K562 (cell line): ENCODE results near the gene CMA1. TPM values are rescaled to one million over a fixed set of nuclear protein-coding genes. Genes with fewer than 3 reads are reported as not detected.

Experiments used
- ATAC-seq: fragments of 200-7000 bp; cut with Tn5 transposase; 3 replicates; pipeline ENCODE4 v1.9.1; 2020; ENCODE audit warnings: moderate library complexity
- BruUV-seq: library from RNA; stranded (reverse); fragments of 400-500 nt; replicated peaks from 2 replicates; lab custom pipeline; 2021; lab: Mats Ljungman, UMichigan
- CTCF ChIA-PET: fragments of 300-600 bp; formaldehyde crosslinking; extraction: SDS; loops from one replicate; lab custom pipeline; 2021; ENCODE audit warnings: low intra/inter-chr PET ratio; lab: Yijun Ruan, JAX
- POLR2A ChIA-PET: fragments of 300-600, 350-650 bp; sonication (Branson Sonifier 250); formaldehyde crosslinking; extraction: SDS; loops from one replicate; lab custom pipeline; 2021; ENCODE audit warnings: antibody characterized with exemption, inconsistent platforms; lab: Yijun Ruan, JAX
- DNase-seq, 4 experiments: peaks; one replicate each; pipeline versions ENCODE4 v3.0.0 to v3.0.0-alpha.2; 2011 to 2018; ENCODE audit warnings: low spot score in 3 of 4, mixed read lengths in 3 of 4; ENCODE audit errors: extremely low read depth in 1 of 4
- FAIRE-seq: peaks from 2 replicates; lab custom pipeline; 2011; peaks lifted over from hg19 to GRCh38; lab: Jason Lieb, UNC
- H2AFZ ChIP-seq: 2 replicates; pipeline ENCODE4 v1.6.0; 2011; ENCODE audit warnings: low read depth, low read length, control low read depth, inconsistent platforms
- H3K27ac ChIP-seq: fragments of 200-600 bp; 3 replicates; pipeline ENCODE4 v1.8.0; 2011; ENCODE audit warnings: low read depth, mild to moderate bottlenecking, control low read depth, inconsistent platforms, low read length, moderate library complexity, mixed read lengths; ENCODE audit errors: extremely low read depth
- H3K27me3 ChIP-seq, 2 experiments: fragments of 300-600 bp in 1 of 2; 2 replicates in 1 of 2; 3 replicates in 1 of 2; pipeline versions ENCODE4 v1.6.0 to v1.8.0; 2011; ENCODE audit warnings: inconsistent platforms in 2 of 2, low read length in 2 of 2, mild to moderate bottlenecking in 1 of 2, mixed read lengths in 1 of 2, moderate library complexity in 1 of 2; ENCODE audit not compliant: control insufficient read depth in 2 of 2, insufficient read depth in 2 of 2
- H3K36me3 ChIP-seq: fragments of 300-600 bp; 3 replicates; pipeline ENCODE4 v1.8.0; 2011; ENCODE audit warnings: mild to moderate bottlenecking, low read length, inconsistent platforms; ENCODE audit not compliant: control insufficient read depth, insufficient read depth
- H3K4me1 ChIP-seq, 2 experiments: fragments of 200-600 bp in 1 of 2; replicated peaks in 1 of 2; 2 replicates in 1 of 2; 3 replicates in 1 of 2; pipeline versions ENCODE4 v1.5.1 to v1.8.0; 2011; ENCODE audit warnings: inconsistent platforms in 2 of 2, low read length in 2 of 2, mild to moderate bottlenecking in 1 of 2, mixed read lengths in 1 of 2, moderate library complexity in 1 of 2; ENCODE audit not compliant: control insufficient read depth in 2 of 2, insufficient read depth in 2 of 2
- H3K4me2 ChIP-seq: 2 replicates; pipeline ENCODE4 v1.6.1; 2011; ENCODE audit warnings: low read length, control low read depth, inconsistent platforms, mixed read lengths; ENCODE audit not compliant: insufficient read depth
- H3K4me3 ChIP-seq: fragments of 200-600 bp; sonication (generic), shearing (Covaris generic); 2 replicates; pipeline ENCODE4 v1.5.1; 2016; ENCODE audit warnings: control low read depth, inconsistent platforms
- H3K79me2 ChIP-seq: fragments of 200-600 bp; 3 replicates; pipeline ENCODE4 v1.8.0; 2011; ENCODE audit warnings: low read length, inconsistent platforms; ENCODE audit not compliant: control insufficient read depth, insufficient read depth
- H3K9ac ChIP-seq, 2 experiments: 2 replicates each; pipeline versions ENCODE4 v1.6.0 to v1.6.1; 2011; ENCODE audit warnings: low read depth in 2 of 2, low read length in 2 of 2, control low read depth in 1 of 2, inconsistent platforms in 1 of 2, mild to moderate bottlenecking in 1 of 2, mixed read lengths in 1 of 2; ENCODE audit not compliant: insufficient read depth in 1 of 2
- H3K9me1 ChIP-seq: one replicate; pipeline ENCODE4 v1.6.0; 2011; ENCODE audit warnings: inconsistent platforms, mild to moderate bottlenecking, low read length, moderate library complexity; ENCODE audit not compliant: control insufficient read depth, insufficient read depth
- H3K9me3 ChIP-seq: replicated peaks from 2 replicates; pipeline ENCODE4 v1.5.1; 2011; ENCODE audit warnings: low read depth, low read length, inconsistent platforms; ENCODE audit not compliant: control insufficient read depth, insufficient read depth
- H4K20me1 ChIP-seq: replicated peaks from 2 replicates; pipeline ENCODE4 v1.6.1; 2011; ENCODE audit warnings: low read length, inconsistent platforms, mixed read lengths; ENCODE audit not compliant: control insufficient read depth, insufficient read depth
- CTCF ChIP-seq, 3 experiments: IDR thresholded peaks in 2 of 3; conservative IDR thresholded peaks in 1 of 3; 2 replicates each; pipeline ENCODE4 v1.5.1; 2011 to 2012; ENCODE audit warnings: low read length in 3 of 3, mild to moderate bottlenecking in 3 of 3, control low read depth in 2 of 3, improper control_type of control experiment in 1 of 3, inconsistent platforms in 1 of 3, low read depth in 1 of 3, mixed read lengths in 1 of 3, moderate library complexity in 1 of 3; ENCODE audit not compliant: insufficient read depth in 2 of 3
- L3MBTL2 ChIP-seq: fragments of 450-650 bp; IDR thresholded peaks from 2 replicates; pipeline ENCODE4 v1.6.1; 2016; ENCODE audit warnings: mild to moderate bottlenecking, moderate library complexity
- LEF1 ChIP-seq: fragments of 450-650 bp; IDR thresholded peaks from 2 replicates; pipeline ENCODE4 v1.6.1; 2016; ENCODE audit warnings: mild to moderate bottlenecking
- RAD51 ChIP-seq: fragments of 450-650 bp; IDR thresholded peaks from 2 replicates; pipeline ENCODE4 v1.7.1; 2016; ENCODE audit warnings: low read depth, mild to moderate bottlenecking, borderline replicate concordance
- SIRT6 ChIP-seq: IDR thresholded peaks from one replicate; pipeline ENCODE4 v1.6.1; 2012; ENCODE audit warnings: low read depth, mild to moderate bottlenecking, control low read depth, inconsistent platforms, low read length, moderate library complexity
- ZFPM2 ChIP-seq: fragments of 250-450 bp; sonication (Bioruptor Pico); IDR thresholded peaks from 2 replicates; pipeline ENCODE4 v1.5.1; 2022; ENCODE audit warnings: mild to moderate bottlenecking
- WGBS: fragments of 100-300 bp; shearing (Covaris generic); methylation state at CpG from one replicate; pipeline ENCODE4 v1.1.6; 2016; ENCODE audit warnings: low coverage, mixed read lengths; ENCODE audit not compliant: insufficient coverage; ENCODE audit errors: missing lambda C conversion rate; 5-methylcytosine and 5-hydroxymethylcytosine counted together
- in situ Hi-C: fragments of 300-500 bp; cut with MboI; formaldehyde crosslinking; loops from 4 replicates; pipeline ENCODE4 v1.15.0; 2018; ENCODE audit warnings: inconsistent platforms, mixed read lengths
- intact Hi-C: fragments of 100-400 bp; cut with micrococcal nuclease; formaldehyde crosslinking; loops from 2 replicates; pipeline ENCODE4 v1.14.2; 2022
- polyA plus RNA-seq, 8 experiments: library from polyadenylated mRNA; depleted of rRNA in 4 of 8; stranded (reverse) in 5 of 8; unstranded in 3 of 8; fragments of >200 nt; fragmentation: Nextera tagmentation in 2 of 8; fragmentation: Illumina TruSeq in 1 of 8; extraction: Ambion mirVana in 2 of 8; extraction: Trizol in 1 of 8; gene quantifications; 2 replicates each; pipeline versions ENCODE4 v1.2.1 to v1.2.3, GENCODE V29; 2011 to 2014; ENCODE audit warnings: inconsistent platforms in 1 of 8, missing spikeins in 1 of 8
- total RNA-seq, 7 experiments: library from RNA; depleted of rRNA in 6 of 7; stranded (reverse); fragments of >200 nt in 6 of 7; fragmentation: Illumina TruSeq in 2 of 7; extraction: Trizol in 2 of 7; gene quantifications; 2 replicates each; pipeline versions ENCODE4 v1.2.1 to v1.2.3, GENCODE V29; 2011 to 2021; ENCODE audit warnings: low replicate concordance in 1 of 7

The CMA1 gene
- total and polyA plus RNA-seq, 9 of the 15 experiments (the other 6 are each of a cell fraction or from before 2014, with no cell fraction given), result not detected

DNA sequence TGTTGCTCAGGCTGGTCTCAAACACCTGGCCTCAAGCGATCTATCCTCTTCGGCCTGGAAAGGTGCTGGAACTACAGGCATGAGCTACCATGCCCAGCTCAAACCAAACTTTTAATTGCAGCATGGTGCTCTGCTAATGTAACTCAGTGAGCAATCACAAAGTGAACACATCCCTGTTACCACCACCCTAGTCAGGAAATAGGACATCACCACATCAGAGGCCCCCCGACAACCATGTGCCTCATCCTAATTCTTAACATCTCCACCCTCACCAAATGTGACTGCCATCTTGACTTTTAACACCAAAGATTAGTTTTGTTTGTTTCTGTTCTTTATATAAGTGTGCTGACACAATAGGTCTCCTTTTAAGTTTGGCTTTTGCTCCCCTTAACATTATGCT, 42.7 kb downstream of the CMA1 start:
- Histone ChIP-seq H3K79me2 (no peaks in the 10 kb centered on the region), H4K20me1 (no peaks in the 10 kb centered on the region), H3K27ac (no peak overlapping the region), H3K4me2 (no peak overlapping the region), H3K4me3 (no peak overlapping the region), H3K4me1 (no peaks in the 10 kb centered on the region), H3K36me3 (no peaks in the 10 kb centered on the region), H3K9me3 (no peaks in the 10 kb centered on the region), H3K27me3 (no peaks in the 10 kb centered on the region), H2AFZ (no peak overlapping the region), H3K9ac (no peak overlapping the region), H3K9me1 (no peaks in the 10 kb centered on the region)
- no peak for TF ChIP-seq ZFPM2 (CRISPR knock-in tag)
- TF ChIP-seq CTCF (IDR thresholded peaks at IDR 0.05 in 2 of 3, conservative IDR thresholded peaks at IDR 0.05 in 1 of 3; ENCODE audit: insufficient read depth in 2 of 3, low read depth in 1 of 3, low read length in 3 of 3), result no peak
- no peak for TF ChIP-seq SIRT6
- TF ChIP-seq L3MBTL2, result no peak
- no peak for TF ChIP-seq LEF1
- TF ChIP-seq RAD51, result no peak
- ATAC-seq (no peak), FAIRE-seq (no peak), DNase-seq (no peak)
- ChIA-PET POLR2A (no interaction called here), CTCF (no interaction called here)
- in situ Hi-C loops (no loop called here), intact Hi-C loops (no loop called here)
- WGBS, result 0% methylated on average over 1 of the region's 3 CpGs
- BruUV-seq, result no TSS peak
